ENCODE data around the gene TEX53. TPM values are rescaled to one million over a fixed set of nuclear protein-coding genes. Genes with fewer than 3 reads are reported as not detected.

TEX53 gene
- total and polyA plus RNA-seq, 4 donors: not detected

GRCh38 chr9:114684036-114684435 is 26.4 kb upstream of the TEX53 start:
- H3K9ac ChIP-seq (ENCODE audit: insufficient read depth in 1 of 2, low read length in 2 of 2): no peak overlapping the region
- no peak for ATAC-seq (ENCODE audit: insufficient read depth, low FRiP score)
- H3K4me1 ChIP-seq (ENCODE audit: control insufficient read depth in 5 of 5, insufficient read depth in 5 of 5, low read length in 5 of 5): no peaks in the 10 kb centered on the region
- 82 to 91% methylated on average over 6 of the region's 6 CpGs for WGBS, 2 donors
- no peaks in the 10 kb centered on the region for H3K27me3 ChIP-seq (ENCODE audit: control insufficient read depth in 3 of 3, insufficient read depth in 3 of 3, low read length in 2 of 3)
- H3K4me3 ChIP-seq: no peak overlapping the region
- DNase-seq: no peak
- no peak overlapping the region for H3K27ac ChIP-seq (ENCODE audit: low read depth in 1 of 2, low read length in 1 of 2)
- H3K36me3 ChIP-seq (ENCODE audit: control insufficient read depth in 4 of 4, insufficient read depth in 4 of 4, low read length in 4 of 4): no peaks in the 10 kb centered on the region
- no peak for TF ChIP-seq CTCF (IDR thresholded peaks at IDR 0.05; ENCODE audit: control extremely low read depth, extremely low read depth)
- no peaks in the 10 kb centered on the region for H3K9me3 ChIP-seq (ENCODE audit: control insufficient read depth in 4 of 4, insufficient read depth in 3 of 4, low read length in 3 of 4)

- 80 to 86% methylated on average over 3 of the region's 3 CpGs for WGBS, 2 donors
- DNase-seq: no peak
- H3K9ac ChIP-seq (ENCODE audit: insufficient read depth in 1 of 2, low read length in 2 of 2): no peak overlapping the region
- H3K27ac ChIP-seq (ENCODE audit: low read depth in 1 of 2, low read length in 1 of 2): no peak overlapping the region
- TF ChIP-seq CTCF (IDR thresholded peaks at IDR 0.05; ENCODE audit: control extremely low read depth, extremely low read depth): no peak
- H3K9me3 ChIP-seq (ENCODE audit: control insufficient read depth in 4 of 4, insufficient read depth in 3 of 4, low read length in 3 of 4): no peaks in the 10 kb centered on the region
- no peak overlapping the region for H3K4me3 ChIP-seq
- H3K36me3 ChIP-seq (ENCODE audit: control insufficient read depth in 4 of 4, insufficient read depth in 4 of 4, low read length in 4 of 4): no peaks in the 10 kb centered on the region
- H3K4me1 ChIP-seq (ENCODE audit: control insufficient read depth in 5 of 5, insufficient read depth in 5 of 5, low read length in 5 of 5): peaks cover 0 to 1% (median 0%) of the 10 kb centered on the region in 5 donors
- no peak for ATAC-seq (ENCODE audit: insufficient read depth, low FRiP score)
- H3K27me3 ChIP-seq (ENCODE audit: control insufficient read depth in 3 of 3, insufficient read depth in 3 of 3, low read length in 2 of 3): no peaks in the 10 kb centered on the region
Observed at GRCh38 chr9:114682846-114683245, 25.2 kb upstream of the TEX53 start.

- no peaks in the 10 kb centered on the region for H3K36me3 ChIP-seq (ENCODE audit: control insufficient read depth in 4 of 4, insufficient read depth in 4 of 4, low read length in 4 of 4)
- ATAC-seq (ENCODE audit: insufficient read depth, low FRiP score): peak; percentile 82
Observed at GRCh38 chr9:114681594-114682332, 24.2 kb upstream of the TEX53 start, which contains the start of gene TEX48. TEX48 (minus strand) TSS chr9:114682192; CDS start chr9:114671723, 10,469 bp downstream.

More at GRCh38 chr9:114681594-114682332, 24.2 kb upstream of the TEX53 start, which contains the start of gene TEX48:
- H3K4me3 ChIP-seq: no peak within 1 kb of the TSS
- DNase-seq: peak; percentile 48 to 76 (median 71)
- H3K27ac ChIP-seq (ENCODE audit: low read depth in 1 of 2, low read length in 1 of 2): no peak within 1 kb of the TSS
- peaks cover 0 to 8% (median 0%) of the 10 kb centered on the region in 5 donors for H3K4me1 ChIP-seq (ENCODE audit: control insufficient read depth in 5 of 5, insufficient read depth in 5 of 5, low read length in 5 of 5)
- no peak within 1 kb of the TSS for H3K9ac ChIP-seq (ENCODE audit: insufficient read depth in 1 of 2, low read length in 2 of 2)
- H3K9me3 ChIP-seq (ENCODE audit: control insufficient read depth in 4 of 4, insufficient read depth in 3 of 4, low read length in 3 of 4): no peaks in the 10 kb centered on the region
- WGBS, 2 donors: 56 to 59% methylated on average over 8 of the region's 8 CpGs
- peak; percentile 58 for TF ChIP-seq CTCF (IDR thresholded peaks at IDR 0.05; ENCODE audit: control extremely low read depth, extremely low read depth)
- H3K27me3 ChIP-seq (ENCODE audit: control insufficient read depth in 3 of 3, insufficient read depth in 3 of 3, low read length in 2 of 3): no peaks in the 10 kb centered on the region
